ENCODE measurements around the gene KRT15. TPM values are rescaled to one million over a fixed set of nuclear protein-coding genes. Genes with fewer than 3 reads are reported as not detected.
A peak's percentile ranks its signal among the peaks of the same experiment; 100 is the strongest.

KRT15 gene
- total RNA-seq, 1 donor from 2014 or later, result 0.51 TPM

DNA sequence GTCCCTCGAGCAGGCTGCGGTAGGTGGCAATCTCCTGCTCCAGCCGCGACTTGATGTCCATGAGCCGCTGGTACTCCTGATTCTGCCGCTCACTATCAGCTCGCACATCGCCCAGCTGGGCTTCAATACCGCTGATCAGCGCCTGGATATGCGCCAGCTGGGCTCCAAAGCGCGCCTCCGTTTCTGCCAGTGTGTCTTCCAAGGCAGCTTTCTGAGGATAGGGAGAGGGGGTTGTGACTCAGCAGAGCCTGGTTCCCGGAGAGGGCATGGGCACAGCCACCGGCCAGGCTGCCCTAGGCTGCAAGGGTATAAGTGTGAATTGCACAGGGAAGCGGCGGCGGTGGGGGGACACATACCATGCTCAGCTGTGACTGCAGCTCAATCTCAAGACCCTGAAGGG, 5.1 kb upstream of the KRT15 start:
- peak; percentile 37 for DNase-seq

DNA sequence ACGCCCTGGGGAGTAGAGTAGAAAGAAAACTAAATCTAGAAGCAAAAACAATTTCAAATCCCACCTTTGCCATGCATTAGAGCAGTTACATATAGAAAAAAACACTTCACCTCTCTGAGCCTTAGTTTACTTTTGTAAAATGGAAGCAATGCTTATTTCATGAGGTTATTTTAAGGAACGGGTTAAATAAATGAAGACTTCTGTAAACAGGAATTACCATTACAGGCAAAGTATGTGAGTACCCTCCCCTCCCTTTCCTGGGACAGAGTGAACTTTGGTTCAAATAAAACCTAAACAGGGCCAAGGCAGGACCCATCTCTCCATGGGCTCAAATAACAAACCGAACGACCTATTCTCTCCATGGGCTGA, 4.5 kb upstream of the KRT15 start:
- DNase-seq, result no peak

DNA sequence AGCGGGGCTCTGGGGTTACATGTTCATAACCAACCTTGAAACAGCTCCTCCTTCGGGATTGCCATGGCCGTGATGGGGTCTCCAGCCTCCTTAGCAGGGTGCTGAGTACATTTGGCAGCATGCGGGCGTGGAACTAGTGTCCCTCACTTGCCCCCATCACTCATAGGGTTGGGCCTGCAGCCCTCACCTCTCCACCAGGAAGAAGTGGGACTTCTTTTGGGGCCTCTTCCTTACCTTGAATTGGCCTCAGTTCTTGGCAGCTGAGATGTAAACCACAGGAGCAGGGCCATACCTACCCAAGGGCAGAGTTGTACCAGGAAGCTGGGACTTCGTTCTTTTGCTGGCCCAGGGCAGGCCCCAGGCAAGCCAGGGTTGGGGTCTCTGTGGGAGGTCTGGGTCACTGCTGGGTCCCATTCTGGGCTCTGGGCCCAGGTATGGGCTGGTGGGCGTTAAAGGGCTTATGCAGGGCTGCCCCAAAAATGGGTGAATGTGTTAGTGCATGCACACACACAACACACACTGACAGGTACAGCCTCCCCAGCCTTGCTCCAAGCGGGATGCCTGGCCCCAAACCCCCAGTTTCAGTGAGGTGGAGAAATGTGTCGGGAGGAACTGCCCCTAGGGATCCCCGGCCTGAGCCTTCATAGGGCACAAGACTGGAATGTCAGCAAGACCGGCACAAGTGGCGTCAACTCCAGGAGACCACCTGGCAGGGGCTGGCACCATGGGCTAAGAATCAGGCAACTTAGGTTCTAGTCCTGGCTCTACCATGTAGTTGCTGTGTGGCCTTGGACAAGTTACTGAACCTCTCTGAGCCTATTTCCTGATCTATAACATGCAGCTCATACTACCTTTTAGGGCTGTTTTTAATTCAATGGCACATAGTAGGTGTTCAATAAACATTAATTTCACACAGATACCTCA, 3.9 kb upstream of the KRT15 start:
- no peak for DNase-seq

DNA sequence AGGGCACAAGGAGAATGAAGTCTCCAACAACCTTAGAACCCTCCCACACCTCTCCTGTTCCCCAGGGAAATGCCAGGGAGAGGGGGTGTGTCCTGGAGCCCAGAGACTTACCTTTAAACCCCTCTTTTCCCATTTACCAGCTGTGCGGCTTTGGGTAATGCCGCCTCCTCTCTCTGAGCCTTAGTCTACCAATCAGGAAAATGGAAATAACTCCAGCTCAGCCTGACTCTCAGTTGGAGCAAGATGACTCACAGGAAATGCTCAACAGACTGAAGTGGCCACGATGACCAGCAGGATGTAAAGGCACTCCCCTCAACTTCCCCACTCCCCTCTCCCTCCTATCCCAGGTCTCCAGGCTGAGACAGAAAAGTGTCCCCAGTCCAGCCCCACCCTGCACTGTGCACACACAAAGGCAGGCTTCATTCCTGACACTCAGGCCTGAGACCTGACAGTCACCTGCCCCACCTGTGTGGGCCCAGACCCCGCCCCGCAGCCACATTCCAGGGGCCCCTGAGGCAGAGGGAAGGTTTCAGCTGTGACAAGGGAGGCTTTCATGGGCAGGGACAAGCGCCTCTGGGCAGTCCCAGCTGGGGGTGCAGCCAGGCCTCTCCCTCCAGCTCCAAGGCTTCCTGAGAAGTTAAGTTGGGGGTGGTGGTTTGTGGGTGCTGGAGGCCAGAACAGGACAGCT, 3.0 kb upstream of the KRT15 start:
- peak; percentile 86 for DNase-seq

DNA sequence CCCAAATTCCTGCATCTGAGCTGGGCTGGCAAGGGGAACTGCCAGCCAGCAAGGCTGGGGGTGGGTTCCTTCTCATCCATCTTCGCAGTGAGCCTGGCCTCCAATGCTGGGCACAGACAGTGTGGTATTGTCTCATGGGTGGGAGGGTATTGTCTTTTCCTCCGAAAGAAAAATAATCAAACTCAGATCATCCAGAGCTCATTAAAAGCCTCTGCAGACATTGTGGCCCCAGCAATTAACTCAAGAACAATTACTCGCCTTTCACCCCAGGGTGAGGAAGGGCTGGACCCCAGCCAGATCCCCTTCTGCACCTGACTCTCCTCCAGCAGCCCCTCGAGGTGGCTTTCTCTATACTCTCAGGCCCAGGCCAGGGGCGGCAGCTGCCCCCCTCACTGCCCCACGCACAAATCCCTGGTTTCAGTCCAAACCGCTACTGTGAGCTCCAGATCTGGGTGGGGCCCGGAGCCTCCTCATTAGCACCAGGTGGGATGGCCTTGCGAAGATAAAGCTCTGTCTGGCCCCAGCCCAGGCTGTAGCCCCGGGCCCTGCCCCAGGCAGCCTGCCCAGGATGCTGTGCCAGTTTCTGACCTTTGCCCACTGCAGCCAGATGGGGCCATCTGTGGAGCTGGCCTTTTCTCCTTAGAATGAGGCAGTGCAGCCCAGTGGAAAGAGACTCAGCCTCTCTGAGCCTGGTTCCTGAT, 2.3 kb upstream of the KRT15 start:
- peak; percentile 18 for DNase-seq

DNA sequence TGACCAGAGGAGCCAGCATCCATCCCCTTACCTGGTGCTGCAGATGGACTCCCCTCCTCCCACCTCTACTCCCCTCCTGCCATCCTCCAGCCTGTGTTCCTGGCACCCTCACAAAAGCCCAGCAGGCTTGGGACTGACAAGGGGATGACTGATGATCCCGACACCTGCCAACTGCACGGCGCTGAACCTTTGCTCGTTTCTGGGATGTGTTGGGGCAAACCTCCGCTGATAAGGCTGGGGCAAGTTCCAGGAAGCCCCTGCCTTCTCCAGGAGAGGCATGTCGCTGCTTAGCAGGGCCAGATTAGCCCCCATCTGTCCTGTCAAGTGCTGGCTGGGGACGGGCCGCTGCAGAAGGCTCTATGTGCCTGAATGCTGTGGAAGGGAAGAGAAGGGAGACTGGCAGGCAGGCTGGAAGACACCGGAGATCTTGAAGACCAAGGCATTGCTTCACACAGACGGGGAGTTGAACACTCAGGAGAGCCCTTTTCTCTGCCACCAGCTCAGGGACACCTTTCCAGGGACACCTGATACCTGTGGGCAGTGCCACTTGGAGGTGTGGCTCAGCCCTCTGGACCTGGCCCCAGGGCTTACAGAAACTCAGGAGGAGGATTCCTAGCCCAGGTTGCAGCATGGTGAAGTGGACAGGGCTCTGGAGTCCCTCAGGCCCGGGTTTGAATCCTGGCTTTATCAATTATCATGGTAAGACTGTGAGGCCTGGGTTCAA, 973 bp upstream of the KRT15 start:
- no peak for DNase-seq

DNA sequence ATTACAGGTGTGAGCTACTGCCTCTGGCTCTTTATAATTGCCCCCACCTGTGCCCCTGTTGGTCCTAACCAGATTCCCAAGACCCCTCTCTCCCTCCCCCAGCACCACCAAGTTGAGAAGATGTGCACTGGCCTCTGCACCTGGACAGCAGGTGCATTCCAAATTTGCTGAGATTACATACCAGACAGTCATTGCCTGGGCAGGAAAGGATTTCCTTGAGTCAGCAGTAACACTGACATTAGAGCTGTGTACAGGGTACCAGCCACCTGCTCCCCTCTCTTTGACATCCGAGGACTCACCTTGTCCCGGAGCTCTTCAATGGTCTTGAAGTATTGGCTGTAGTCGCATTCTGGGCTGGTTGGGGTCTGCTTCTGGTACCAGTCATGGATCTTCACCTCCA, 659 bp downstream of the KRT15 start:
- DNase-seq, result no peak

DNA sequence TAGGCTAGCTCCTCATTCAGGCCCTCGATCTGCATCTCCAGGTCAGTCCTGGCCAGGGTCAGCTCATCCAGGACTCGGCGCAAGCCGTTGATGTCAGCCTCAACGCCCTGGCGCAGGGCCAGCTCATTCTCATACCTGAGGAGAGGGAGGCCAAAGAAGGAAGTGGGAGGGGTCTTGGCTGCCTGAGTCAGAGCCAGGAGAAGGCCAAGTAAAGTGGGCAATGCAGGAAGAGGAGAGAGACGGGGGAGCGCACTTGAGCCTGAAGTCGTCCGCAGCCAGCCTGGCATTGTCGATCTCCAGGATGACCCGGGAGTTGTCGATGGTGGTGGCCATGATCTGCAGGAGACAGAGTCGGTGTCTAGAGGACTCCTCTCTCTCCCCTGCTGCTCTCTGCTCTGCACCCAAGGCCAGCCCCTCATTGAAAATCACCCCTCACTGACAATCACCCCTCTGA, 1.8 kb downstream of the KRT15 start:
- DNase-seq, result no peak

DNA sequence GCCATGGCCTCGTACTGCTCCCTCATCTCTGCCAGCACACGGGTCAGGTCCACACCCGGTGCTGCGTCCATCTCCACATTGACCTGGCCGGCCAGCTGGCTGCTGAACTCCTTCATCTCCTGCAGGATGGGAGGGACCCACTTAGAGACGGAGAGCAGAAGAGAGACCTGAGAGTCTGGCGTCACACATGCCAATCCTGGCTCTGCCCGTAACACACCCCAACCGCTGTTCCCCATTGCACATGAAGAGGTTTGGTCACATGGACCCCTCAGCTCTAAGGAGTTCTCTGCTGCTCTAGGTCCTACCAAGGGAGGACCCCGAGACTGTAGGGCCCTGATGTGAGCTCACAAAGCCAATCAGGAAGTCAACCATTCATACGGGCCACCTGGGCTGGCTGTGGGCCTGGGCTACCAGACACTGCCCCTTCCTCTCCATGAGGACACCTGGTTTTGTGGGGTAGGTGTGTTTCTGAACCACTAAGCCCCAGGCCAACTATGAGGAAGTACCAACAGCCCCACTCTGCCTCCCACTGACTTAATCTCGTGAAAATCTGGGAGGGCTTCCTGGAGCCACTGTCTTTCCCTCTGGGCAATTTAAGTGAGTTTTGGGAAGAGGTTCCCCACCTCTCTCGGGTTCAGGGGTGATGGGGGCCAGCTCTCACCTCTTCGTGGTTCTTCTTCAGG, 2.4 kb downstream of the KRT15 start:
- DNase-seq, result no peak

DNA sequence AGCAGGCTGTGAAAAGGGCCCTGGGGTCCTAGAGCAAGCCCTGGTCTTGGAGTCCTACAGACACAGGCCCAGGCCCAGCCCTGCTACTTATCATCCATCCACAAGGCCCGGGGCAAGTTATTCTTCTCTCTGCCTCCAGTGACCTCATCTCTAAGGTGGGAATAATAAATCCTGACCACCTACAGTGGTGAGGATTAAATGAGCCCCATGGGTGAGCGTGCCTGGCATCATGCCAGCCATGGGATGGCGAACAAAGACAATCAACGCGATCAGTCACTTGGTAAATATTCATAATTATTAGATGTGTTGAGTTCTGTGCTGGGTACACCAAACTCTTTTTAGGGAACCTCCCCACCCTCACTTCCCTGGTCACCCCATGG, 5.5 kb downstream of the KRT15 start:
- DNase-seq, result no peak

DNA sequence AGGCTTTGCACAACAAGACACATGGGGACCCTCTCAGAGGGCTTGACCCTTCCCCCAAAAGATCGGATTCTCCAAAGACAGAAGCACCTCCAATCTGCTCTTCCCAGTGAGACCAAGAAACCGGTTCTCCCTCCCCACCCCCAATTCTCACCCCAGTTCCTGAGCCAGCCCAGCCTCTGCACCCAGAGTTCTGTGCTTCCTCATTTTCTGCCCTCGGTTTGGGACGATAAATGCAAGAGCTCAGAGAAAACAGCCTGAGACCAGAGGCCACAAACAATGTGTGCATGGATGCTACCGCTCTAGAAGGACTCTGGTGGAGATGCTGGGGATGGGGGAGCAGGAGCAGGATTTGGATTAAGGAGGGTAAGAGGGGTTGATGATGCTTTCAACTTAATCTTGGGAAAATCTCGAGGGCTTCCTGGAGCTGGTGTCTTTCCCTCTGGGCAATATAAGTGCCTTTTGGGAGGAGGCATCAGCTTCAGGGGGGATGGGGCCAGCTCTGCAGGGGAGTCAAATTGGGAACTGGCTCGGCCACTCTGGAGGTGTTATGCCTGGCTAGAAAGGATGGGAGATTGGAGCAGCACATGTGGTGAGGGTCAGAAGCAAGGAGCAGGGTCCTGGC, 6.0 kb downstream of the KRT15 start:
- DNase-seq, result no peak

DNA sequence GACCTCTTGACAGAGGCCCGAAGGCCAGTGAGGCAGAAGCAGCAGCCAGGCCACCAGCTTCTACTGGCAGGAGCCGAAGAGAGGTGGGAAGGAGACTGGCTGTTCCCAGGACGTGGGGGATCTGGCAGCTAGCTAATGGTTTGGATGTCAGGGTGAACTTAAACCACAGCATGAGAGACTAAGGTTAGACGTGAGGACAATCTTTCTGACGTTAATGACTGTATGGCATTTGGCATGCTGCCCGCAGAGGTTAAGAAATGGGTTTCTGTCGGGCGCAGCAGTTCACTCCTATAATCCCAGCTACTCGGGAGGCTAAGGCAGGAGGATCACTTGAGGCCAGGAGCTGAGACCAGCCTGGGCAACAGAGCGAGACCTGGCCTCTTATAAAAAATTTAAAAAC, 7.0 kb downstream of the KRT15 start:
- DNase-seq, result no peak

DNA sequence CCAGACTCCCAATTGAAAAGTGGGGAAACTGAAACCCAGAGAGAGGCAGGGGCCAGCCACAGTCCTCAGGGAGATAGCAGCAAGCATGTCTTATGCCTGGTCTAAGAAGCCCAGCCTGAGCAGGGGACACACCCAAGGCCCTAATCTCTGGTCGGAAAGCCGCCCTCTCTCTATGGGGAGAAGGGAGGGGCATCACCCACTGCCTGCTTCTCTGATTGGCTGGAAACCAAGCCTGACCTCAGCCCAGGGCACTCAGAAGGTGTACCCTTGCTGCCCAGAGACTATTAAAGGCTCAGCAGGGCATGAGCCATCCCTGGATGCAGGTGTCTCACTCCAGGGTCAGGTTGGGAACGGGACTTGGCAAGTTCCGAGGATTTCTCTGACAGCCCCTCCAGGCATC, 7.6 kb downstream of the KRT15 start:
- DNase-seq, result no peak

DNA sequence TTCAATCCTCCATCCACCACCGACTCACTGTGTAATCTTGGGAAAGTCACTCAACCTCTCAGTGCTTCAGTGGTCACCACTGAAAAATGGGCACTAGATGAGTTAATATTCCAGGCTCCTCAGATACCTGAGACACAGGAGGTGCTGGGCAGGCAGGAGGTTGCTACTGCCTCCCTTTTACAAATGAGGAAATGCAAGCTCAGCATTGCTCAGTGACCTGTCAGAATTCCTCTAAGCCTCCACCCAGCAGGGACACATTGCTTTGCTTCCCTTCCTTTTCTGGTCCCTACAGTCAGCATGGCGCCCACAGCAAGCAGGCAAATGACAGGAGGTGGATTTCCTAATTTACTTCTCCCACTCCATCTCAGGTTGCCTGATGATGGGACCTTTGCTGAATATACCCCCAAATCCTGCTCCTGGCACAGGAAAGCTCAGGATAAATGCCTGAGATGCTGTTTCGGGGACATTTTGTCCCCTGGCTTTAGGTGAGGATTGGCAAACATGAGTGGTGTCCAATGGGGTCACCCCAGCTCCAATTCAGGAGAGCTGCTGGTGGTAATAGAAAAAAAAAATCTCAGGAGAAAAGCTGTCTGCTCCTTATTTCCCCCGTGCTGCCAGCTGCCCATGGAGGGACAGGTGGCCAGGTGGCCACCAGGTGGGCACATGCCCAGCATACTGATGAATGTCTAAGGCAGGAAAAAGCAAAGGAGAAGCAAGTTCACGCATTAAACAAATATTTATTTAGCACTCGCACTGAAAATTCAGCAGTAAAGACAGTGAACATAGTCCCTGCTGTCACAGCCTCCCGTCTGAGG, 8.2 kb downstream of the KRT15 start:
- no peak for DNase-seq

DNA sequence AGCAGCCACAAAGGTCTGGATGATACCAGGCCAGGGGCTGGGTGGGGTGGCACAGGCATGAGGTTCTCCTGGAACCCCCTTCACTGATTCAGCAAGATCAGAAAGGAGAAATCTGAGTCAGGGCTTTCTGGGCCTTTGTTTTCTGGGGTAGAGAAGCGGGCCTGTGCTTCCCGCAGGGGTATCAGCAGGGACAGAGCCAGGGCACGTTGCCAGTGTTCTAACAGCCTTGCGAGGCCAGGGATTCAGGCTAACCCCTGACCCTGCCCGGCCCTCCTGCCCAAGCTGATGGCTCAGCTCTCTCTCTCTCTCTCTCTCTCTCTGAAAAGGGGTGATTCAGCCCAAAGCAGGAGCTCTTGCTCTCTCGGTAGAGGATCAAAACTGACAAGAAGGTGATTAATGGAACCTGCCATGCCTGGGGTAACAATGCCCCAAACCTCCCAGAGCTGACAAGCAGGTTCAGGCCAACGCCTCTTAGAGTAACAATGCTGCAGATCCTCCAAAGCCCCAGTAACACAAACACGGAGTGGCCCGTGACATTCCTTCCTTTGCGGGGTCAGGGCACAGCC, 11.3 kb downstream of the KRT15 start:
- DNase-seq, result no peak

DNA sequence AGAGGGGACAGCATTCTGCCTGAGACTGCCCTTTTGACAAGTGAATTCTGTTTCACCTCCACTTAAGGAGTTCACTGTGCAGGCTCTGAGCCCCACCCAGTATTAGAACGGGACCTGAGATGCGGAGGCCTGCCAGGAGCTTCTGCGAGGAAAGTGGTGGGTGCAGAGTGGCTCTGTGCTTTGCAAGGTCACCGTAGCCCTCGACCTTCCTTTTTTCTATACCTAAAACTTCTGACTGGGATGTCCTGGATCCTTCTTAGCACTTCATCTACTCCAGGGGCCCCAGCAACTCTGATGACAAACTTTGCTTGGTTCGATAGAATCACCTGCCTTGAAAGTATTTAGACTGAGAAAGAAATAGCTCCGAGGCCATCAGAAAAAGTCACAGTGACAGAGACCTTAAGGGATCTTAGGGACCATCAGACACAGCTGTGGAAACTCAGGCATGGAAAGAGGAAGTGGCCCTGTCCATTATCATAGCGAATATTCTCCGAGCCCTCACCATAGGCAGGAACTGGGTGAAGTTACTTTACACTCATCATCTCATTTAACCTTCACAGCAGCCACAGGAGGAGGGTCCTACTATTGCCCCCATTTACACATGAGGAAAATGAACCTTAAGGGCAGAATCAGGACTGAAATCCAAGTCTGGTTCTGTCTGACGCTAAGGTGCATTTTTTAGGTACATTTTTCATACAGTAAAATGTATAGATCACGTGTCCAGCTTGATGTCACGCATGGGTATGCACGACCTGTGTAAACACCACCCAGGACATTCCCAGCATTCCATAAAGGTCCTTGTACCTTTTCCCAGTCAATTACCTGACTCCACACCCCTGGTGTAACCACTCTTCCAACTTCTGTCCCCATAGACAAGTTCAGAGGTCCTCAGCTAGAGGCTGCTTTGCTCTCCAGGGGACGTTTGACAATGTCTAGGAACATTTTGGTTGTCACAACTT, 12.6 kb downstream of the KRT15 start:
- DNase-seq, result no peak

DNA sequence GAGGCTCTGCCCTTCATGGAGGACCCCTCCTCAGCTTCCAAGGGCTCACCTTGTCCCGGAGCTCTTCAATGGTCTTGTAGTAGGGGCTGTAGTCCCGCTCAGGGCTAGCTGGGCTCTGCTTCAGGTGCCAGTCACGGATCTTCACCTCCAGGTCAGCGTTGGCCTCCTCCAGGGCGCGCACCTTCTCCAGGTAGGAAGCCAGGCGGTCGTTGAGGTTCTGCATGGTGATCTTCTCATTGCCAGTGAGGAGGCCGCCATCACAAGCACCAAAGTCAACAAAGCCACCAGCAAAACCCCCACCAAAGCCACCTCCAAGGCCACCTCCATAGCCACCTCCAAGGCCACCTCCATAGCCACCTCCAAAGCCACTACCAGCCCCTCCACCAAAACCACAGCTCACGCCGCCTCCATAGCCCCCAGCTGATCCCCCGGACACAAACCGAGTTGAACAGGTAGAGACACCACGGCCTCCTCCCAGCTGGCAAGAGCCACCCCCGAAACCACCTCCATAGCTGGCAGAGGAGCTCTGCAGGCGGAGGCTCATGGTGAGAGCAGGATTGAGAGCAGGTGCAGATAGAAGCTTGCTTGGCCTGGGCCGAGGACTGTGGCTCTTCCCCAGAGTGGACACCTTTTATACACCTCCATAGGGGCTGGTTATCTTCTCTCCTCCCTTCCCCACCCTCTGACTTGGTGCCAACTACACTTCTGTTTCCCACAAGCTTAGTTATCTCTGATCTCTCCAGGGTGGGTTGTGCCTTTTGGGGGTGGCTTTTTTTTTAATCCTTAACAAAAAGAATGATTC, 13.5 kb downstream of the KRT15 start, which contains the start of gene KRT13:
KRT13 (minus strand) TSS at position 606 of the 802 bp plus-strand sequence; CDS start at position 544, 62 bp downstream.
- DNase-seq, result no peak
